HFF-Myc (cell line): ENCODE data around the gene PODXL2.

Experiments used
- DNase-seq: peaks from one replicate; pipeline ENCODE4 v3.0.0-alpha.2; 2011; ENCODE audit warnings: low read depth; ENCODE audit errors: extremely low read depth
- H3K4me3 ChIP-seq: replicated peaks from 2 replicates; pipeline ENCODE4 v1.5.1; 2011; ENCODE audit warnings: low read depth, mild to moderate bottlenecking, control low read depth, low read length
- TF ChIP-seq, protein P1 (sequence below): IDR thresholded peaks from 2 replicates; pipeline ENCODE4 v1.5.1; 2012; ENCODE audit warnings: mild to moderate bottlenecking, low read depth, low read length, control low read depth; ENCODE audit errors: missing control alignments

PODXL2 gene

GRCh38 chr3:127674790-127675189 is 45.8 kb downstream of the PODXL2 start:
- no peak for DNase-seq
- TF ChIP-seq, protein P1, sequence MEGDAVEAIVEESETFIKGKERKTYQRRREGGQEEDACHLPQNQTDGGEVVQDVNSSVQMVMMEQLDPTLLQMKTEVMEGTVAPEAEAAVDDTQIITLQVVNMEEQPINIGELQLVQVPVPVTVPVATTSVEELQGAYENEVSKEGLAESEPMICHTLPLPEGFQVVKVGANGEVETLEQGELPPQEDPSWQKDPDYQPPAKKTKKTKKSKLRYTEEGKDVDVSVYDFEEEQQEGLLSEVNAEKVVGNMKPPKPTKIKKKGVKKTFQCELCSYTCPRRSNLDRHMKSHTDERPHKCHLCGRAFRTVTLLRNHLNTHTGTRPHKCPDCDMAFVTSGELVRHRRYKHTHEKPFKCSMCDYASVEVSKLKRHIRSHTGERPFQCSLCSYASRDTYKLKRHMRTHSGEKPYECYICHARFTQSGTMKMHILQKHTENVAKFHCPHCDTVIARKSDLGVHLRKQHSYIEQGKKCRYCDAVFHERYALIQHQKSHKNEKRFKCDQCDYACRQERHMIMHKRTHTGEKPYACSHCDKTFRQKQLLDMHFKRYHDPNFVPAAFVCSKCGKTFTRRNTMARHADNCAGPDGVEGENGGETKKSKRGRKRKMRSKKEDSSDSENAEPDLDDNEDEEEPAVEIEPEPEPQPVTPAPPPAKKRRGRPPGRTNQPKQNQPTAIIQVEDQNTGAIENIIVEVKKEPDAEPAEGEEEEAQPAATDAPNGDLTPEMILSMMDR: no peak
- H3K4me3 ChIP-seq: no peak overlapping the region

GRCh38 chr3:127675651-127676391 is 46.8 kb downstream of the PODXL2 start:
- H3K4me3 ChIP-seq: no peak overlapping the region
- DNase-seq: no peak
- TF ChIP-seq, protein P1: no peak

DNA sequence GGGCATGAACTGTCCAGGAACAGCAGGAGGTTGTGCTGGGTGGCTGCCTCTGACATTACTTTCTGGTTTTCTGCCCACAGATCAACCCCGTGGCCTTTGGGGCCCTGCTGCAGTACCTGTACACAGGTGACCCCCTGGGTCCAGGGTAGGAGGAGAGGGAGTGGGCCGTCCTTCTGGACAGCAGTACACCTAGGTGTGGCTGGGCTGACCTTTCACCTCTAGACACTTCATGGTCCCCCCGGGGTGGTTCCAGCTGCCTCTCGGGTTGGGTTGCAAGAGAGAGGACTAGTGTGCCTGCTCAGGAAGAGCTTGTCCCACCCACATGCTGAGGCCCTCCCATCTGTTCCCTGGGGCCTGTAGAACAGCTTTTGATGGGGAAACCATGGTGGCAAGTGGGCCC is 47.5 kb downstream of the PODXL2 start:
- TF ChIP-seq, protein P1: no peak
- DNase-seq: no peak
- no peak overlapping the region for H3K4me3 ChIP-seq

DNA sequence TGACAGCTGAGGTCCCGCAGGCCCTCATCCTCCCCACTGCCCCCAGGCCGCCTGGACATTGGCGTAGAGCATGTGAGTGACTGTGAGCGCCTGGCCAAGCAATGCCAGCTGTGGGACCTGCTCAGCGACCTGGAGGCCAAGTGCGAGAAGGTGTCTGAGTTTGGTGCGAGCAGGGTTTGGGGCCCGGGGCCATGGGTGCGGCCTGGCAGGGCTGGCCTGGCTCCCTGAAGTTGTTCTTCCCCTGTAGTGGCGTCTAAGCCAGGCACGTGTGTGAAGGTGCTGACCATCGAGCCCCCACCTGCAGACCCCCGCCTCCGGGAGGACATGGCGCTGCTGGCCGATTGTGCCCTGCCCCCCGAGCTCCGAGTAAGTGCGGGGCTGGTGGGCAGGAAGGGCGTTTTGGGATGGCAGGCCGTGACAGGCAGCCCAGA is 48.0 kb downstream of the PODXL2 start:
- DNase-seq: no peak

DNA sequence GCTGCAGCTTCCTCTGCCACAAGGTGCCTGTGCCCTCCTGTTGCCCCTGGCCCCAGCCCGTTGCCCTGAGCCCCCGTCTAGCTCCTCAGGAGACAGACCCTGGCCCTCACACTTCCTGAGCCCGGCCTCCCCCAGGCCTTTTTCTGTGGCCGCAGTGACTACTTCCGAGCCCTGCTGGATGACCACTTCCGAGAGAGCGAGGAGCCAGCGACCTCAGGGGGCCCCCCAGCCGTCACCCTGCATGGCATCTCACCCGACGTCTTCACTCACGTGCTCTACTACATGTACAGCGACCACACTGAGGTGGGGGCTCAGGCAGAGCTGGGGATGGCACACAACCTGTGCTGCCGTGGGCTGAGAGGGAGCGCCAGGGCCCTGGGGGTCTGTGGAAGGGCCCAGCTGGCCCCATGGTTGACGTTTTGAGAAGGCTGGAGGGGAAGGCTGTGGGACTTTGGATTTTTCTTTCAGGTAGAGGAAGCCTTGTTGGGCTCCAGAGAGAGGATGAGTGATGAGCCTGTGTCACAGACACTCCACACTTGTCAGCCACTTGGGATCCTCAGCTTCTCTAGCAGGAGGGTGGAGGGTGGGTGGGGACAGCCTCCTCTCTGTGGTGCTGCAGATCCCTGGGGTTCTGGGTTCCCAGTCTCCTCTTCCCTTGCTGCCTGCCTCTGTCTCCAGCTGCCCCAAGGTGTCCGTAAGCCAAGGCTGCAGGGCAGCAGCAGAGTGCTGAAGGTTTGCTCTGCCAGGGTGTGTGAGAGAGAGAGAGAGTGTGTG is 48.7 kb downstream of the PODXL2 start:
- no peak overlapping the region for H3K4me3 ChIP-seq
- DNase-seq: no peak
- TF ChIP-seq, protein P1: no peak

More for the DNA sequence above, 48.0 kb downstream of the PODXL2 start:
- TF ChIP-seq, protein P1: no peak
- H3K4me3 ChIP-seq: no peak overlapping the region

DNA sequence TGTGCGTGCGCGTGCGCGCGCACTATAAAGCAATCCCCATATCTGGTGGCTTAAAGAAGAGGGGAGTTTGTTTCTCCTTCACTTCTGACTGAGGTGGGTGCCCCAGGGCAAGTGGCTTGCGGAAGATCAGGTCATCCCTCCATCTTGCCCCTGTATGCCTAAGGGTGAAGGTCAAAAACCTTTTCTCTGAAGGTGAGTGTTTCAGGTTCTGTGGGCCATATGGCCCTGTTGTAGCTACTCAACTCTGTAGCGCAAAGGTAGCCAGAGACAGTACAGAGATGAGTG is 49.3 kb downstream of the PODXL2 start:
- TF ChIP-seq, protein P1: no peak
- no peak for DNase-seq
- H3K4me3 ChIP-seq: no peak overlapping the region
